CD4-positive, CD25-positive, alpha-beta regulatory T cell (primary cell): ENCODE measurements around the gene HK3. TPM values are rescaled to one million over a fixed set of nuclear protein-coding genes. Genes with fewer than 3 reads are reported as not detected.
A peak's percentile ranks its signal among the peaks of the same experiment; 100 is the strongest.

Experiments used
- ATAC-seq, 2 donors: fragments of 150-1000 bp; cut with Tn5 transposase; one replicate each; pipeline ENCODE4 v1.10.0; 2021; ENCODE audit warnings: low read depth in 2 of 2, moderate number of reproducible peaks in 2 of 2, moderate library complexity in 1 of 2
- DNase-seq, 3 donors: peaks; one replicate each; pipeline versions ENCODE4 v3.0.0 to v3.0.0-alpha.2; 2012 to 2022; ENCODE audit warnings: mixed read lengths in 1 of 3
- H3K27ac ChIP-seq: one replicate; pipeline ENCODE4 v1.7.0; 2013; ENCODE audit warnings: mild to moderate bottlenecking, low read length; ENCODE audit not compliant: insufficient read depth, poor library complexity, severe bottlenecking
- H3K27me3 ChIP-seq: one replicate; pipeline ENCODE4 v1.7.0; 2013; ENCODE audit warnings: low read length; ENCODE audit not compliant: control insufficient read depth, insufficient read depth
- H3K36me3 ChIP-seq: one replicate; pipeline ENCODE4 v1.7.0; 2013; ENCODE audit warnings: mild to moderate bottlenecking, low read length, moderate library complexity; ENCODE audit not compliant: control insufficient read depth, insufficient read depth
- H3K4me1 ChIP-seq: 2 replicates; pipeline ENCODE4 v1.7.0; 2013; ENCODE audit warnings: mild to moderate bottlenecking, low read length; ENCODE audit not compliant: insufficient read depth, control insufficient read depth, poor library complexity, severe bottlenecking
- H3K4me3 ChIP-seq: one replicate; pipeline ENCODE4 v1.7.0; 2013; ENCODE audit warnings: low read depth, mild to moderate bottlenecking, low read length, moderate library complexity
- H3K9me3 ChIP-seq, 2 experiments: 1 replicate in 1 of 2; 2 replicates in 1 of 2; pipeline ENCODE4 v1.7.0; 2013; ENCODE audit warnings: low read length in 2 of 2, mild to moderate bottlenecking in 1 of 2, moderate library complexity in 1 of 2; ENCODE audit not compliant: control insufficient read depth in 2 of 2
- H3K27ac Mint-ChIP-seq, 3 donors: one replicate each; pipeline ENCODE4 v1.8.0; 2020 to 2022; ENCODE audit warnings: mild to moderate bottlenecking in 3 of 3, mixed read lengths in 3 of 3, moderate library complexity in 2 of 3
- H3K27me3 Mint-ChIP-seq: one replicate; pipeline ENCODE4 v1.8.0; 2022; ENCODE audit warnings: mild to moderate bottlenecking, mixed read lengths
- H3K36me3 Mint-ChIP-seq: one replicate; pipeline ENCODE4 v1.8.0; 2020; ENCODE audit warnings: mixed read lengths
- H3K4me1 Mint-ChIP-seq, 4 donors: one replicate each; pipeline ENCODE4 v1.8.0; 2020 to 2022; ENCODE audit warnings: mixed read lengths in 4 of 4, mild to moderate bottlenecking in 1 of 4
- H3K4me3 Mint-ChIP-seq, 4 donors: one replicate each; pipeline ENCODE4 v1.8.0; 2020 to 2022; ENCODE audit warnings: mild to moderate bottlenecking in 4 of 4, mixed read lengths in 4 of 4, moderate library complexity in 3 of 4
- H3K9me3 Mint-ChIP-seq, 7 donors: one replicate each; pipeline ENCODE4 v1.8.0; 2020 to 2022; ENCODE audit warnings: mixed read lengths in 7 of 7, mild to moderate bottlenecking in 3 of 7, moderate library complexity in 2 of 7
- polyA plus RNA-seq, 4 donors: library from polyadenylated mRNA; unstranded; fragments of 300-500 nt; fragmentation: Illumina TruSeq; gene quantifications; one replicate each; pipeline ENCODE4 v1.2.3, GENCODE V29; 2021
- total RNA-seq: library from RNA; stranded (reverse); gene quantifications from one replicate; pipeline ENCODE4 v1.2.3, GENCODE V29; 2022

HK3 gene
- total and polyA plus RNA-seq, 5 donors from 2014 or later: 0.09 to 0.33 (median 0.23) TPM; not detected in 1

DNA sequence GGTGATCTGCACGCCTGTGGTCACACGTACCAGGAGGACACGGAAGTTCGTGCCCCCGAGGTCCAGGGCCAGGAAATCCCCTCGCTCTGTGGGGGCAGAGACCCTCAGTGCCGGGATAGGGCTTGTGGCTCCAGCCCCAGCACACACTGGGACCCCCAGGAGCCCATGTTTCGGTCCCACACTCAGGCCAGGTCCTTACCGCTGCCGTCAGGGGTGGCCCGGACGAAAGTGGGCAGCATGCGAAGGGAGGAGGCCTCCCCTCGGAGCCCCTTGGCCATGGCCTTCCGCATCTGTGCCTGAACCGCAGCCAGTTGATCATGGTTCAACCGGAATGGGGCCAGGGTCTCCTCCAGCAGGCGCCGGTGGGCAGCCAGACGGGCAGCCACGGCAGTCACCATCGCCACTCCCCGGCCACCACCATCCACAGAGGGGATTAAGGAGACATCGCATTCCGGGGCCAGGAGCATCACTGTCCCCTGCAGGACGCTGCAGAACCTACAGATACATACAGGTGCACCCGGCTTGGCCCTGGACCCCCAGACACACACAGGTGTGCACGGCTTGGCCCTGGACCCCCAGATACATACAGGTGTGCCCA is 11.8 kb downstream of the HK3 start:
- Histone ChIP-seq H3K4me1 (no peaks in the 10 kb centered on the region), H3K27ac (no peak overlapping the region), H3K27me3 (no peaks in the 10 kb centered on the region), H3K36me3 (no peaks in the 10 kb centered on the region), H3K4me3 (no peak overlapping the region), H3K9me3 (no peaks in the 10 kb centered on the region)
- H3K27me3 Mint-ChIP-seq: peaks cover 13% of the 10 kb centered on the region
- H3K36me3 Mint-ChIP-seq: no peaks in the 10 kb centered on the region
- no peak for DNase-seq
- peaks cover 0 to 2% (median 0%) of the 10 kb centered on the region in 4 donors for H3K4me1 Mint-ChIP-seq
- H3K4me3 Mint-ChIP-seq: no peak overlapping the region
- peaks cover 0 to 1% (median 0%) of the 10 kb centered on the region in 7 donors for H3K9me3 Mint-ChIP-seq
- no peak for ATAC-seq
- no peak overlapping the region for H3K27ac Mint-ChIP-seq

DNA sequence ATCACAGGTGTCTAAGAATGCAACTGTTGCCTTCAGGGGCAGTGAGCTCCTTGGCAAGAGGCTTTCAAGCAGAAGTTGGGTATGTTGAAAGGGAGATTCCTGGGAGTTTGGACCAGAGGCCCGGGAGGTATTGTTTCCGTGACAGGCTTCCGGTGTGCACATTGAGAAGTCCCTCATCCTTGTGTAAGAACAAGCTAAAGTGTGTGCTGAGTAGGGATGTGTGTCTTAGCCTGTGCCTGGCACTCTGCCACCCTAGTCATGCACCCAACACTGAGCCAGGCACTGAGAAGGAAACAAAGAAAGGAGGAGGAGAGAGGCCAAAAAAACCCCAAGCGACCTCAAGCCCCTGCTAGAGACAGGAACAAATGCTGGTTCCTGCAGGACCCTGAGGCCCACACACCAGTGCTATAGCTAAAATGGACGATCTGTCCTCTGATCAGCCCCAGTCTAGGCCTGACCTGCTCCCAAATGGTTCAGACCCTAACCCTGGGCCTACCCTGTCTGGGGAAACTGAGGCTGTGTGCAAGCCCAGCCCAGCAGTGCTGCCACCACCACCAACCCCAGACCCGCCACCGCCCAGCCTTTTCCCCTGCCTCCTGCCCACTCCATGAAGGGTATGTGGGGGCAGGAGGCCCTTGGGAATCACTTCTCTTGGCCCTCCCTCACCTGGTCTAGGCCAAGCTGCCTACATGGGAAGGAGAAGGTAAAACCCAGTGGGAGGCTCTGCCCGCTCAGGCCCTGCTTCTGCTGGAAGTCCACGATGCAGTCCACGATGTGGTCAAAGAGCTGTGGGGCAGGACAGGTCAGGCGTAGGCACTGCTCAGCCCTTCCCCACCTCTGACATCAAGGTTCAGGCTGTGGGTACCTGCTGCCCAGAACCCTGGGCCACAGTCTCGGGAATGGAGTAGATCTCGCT is 12.6 kb downstream of the HK3 start:
- no peaks in the 10 kb centered on the region for H3K27me3 ChIP-seq

DNA sequence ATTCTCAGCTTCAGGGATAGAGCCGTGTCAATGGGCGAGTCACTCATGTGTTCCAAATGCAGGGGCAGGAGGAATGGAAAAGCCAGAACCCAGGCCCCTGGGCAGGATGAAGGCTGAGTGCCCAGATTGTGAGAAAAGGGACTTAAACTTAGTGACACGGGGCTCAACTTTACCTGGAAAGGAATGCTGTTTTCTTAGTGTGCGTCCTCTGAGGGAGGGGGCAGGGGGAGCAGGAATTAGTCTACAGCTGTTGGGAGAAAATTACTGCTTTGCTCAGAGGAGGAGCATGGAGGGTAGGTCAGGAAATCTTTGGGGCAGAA is 14.6 kb downstream of the HK3 start:
- Histone ChIP-seq H3K27me3 (no peaks in the 10 kb centered on the region), H3K4me1 (no peaks in the 10 kb centered on the region), H3K36me3 (no peaks in the 10 kb centered on the region), H3K9me3 (no peaks in the 10 kb centered on the region), H3K27ac (no peak overlapping the region), H3K4me3 (no peak overlapping the region)
- Mint-ChIP-seq H3K27ac (no peak overlapping the region), H3K36me3 (no peaks in the 10 kb centered on the region), H3K4me1 (peaks cover 0 to 2% (median 0%) of the 10 kb centered on the region in 4 donors), H3K27me3 (peaks cover 5% of the 10 kb centered on the region), H3K9me3 (no peaks in the 10 kb centered on the region), H3K4me3 (no peak overlapping the region)
- ATAC-seq (no peak), DNase-seq (no peak)

More for the DNA sequence above, 12.6 kb downstream of the HK3 start:
- Histone ChIP-seq H3K27ac (no peak overlapping the region), H3K9me3 (no peaks in the 10 kb centered on the region), H3K36me3 (no peaks in the 10 kb centered on the region), H3K4me3 (no peak overlapping the region), H3K4me1 (no peaks in the 10 kb centered on the region)
- Mint-ChIP-seq H3K27me3 (peaks cover 10% of the 10 kb centered on the region), H3K9me3 (peaks cover 0 to 1% (median 0%) of the 10 kb centered on the region in 7 donors), H3K27ac (no peak overlapping the region), H3K36me3 (no peaks in the 10 kb centered on the region), H3K4me1 (peaks cover 0 to 2% (median 0%) of the 10 kb centered on the region in 4 donors), H3K4me3 (no peak overlapping the region)
- ATAC-seq: no peak
- no peak for DNase-seq

DNA sequence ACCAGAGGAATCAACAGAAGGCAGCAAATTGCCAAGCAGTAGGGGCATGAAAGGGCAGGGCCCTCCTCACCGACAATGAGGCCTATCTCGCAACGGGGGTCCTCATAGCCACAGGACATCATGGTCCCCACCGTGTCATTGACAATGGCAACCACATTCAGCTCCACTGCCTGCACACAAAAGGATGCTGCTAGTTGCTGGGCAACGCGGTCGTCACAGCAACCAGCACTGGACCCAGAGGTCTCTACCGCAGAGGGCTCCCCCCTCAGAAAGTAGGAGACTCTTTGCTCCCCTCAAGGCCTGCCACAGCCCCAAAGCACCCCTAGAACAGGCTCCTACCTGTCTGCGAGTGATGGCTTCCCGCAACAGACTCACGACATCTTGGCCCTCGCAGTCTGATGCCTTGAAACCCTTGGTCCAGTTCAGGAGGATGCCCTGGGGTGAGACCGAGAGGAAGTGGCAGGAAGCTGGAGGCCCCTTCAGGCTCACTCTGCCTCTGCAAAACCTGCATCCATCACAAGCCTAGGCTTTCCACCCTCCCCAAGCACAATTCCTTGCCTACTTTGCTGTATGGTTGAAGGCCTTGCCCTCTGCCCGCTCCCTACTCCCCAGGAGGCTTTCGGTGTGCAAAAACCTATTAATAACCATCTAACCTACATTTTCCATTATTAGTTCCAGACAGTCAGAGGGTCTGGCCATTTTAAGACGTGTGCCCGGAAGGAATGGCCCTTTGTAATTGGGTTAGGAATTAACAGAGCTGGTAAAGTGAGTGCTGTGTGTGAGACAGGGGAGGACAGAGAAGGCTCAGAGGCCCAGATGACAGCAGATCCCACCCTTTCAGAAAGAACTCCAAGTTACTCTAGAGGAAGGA is 15.2 kb downstream of the HK3 start:
- H3K27ac ChIP-seq: no peak overlapping the region
- H3K4me3 ChIP-seq: no peak overlapping the region
- H3K4me3 Mint-ChIP-seq: no peak overlapping the region
- no peaks in the 10 kb centered on the region for H3K9me3 ChIP-seq
- ATAC-seq: no peak
- peaks cover 5% of the 10 kb centered on the region for H3K27me3 Mint-ChIP-seq
- no peaks in the 10 kb centered on the region for H3K36me3 Mint-ChIP-seq
- H3K27ac Mint-ChIP-seq: no peak overlapping the region
- no peak for DNase-seq
- H3K9me3 Mint-ChIP-seq: no peaks in the 10 kb centered on the region
- no peaks in the 10 kb centered on the region for H3K27me3 ChIP-seq
- H3K4me1 Mint-ChIP-seq: peaks cover 0 to 2% (median 0%) of the 10 kb centered on the region in 4 donors
- no peaks in the 10 kb centered on the region for H3K36me3 ChIP-seq
- H3K4me1 ChIP-seq: no peaks in the 10 kb centered on the region

DNA sequence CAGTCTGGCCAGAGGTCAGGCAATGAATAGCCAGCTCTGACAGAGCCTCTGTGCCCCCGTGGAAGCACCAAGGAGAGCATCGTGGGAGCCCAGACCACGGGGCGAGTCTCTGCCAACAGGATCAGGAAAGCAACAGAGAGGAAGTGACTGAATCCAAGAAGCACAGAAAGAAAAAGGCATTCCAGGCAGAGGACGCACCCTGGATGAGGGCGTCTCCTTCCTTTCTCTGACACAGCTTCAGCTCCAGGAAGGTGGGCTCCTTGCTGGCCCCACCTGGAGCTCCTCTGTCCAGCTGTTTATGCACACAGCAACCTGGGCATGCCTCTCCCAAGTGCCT is 16.6 kb downstream of the HK3 start:
- H3K4me3 Mint-ChIP-seq: no peak overlapping the region
- H3K4me1 Mint-ChIP-seq: peaks cover 0 to 2% (median 0%) of the 10 kb centered on the region in 4 donors
- no peak for DNase-seq
- ATAC-seq: no peak
- no peaks in the 10 kb centered on the region for H3K36me3 Mint-ChIP-seq
- H3K27ac Mint-ChIP-seq: peak overlapping the region in 1 of 3 donors; percentile 9
- H3K27me3 Mint-ChIP-seq: peaks cover 5% of the 10 kb centered on the region
- Histone ChIP-seq H3K4me3 (no peak overlapping the region), H3K27me3 (no peaks in the 10 kb centered on the region), H3K9me3 (no peaks in the 10 kb centered on the region), H3K4me1 (no peaks in the 10 kb centered on the region), H3K27ac (no peak overlapping the region), H3K36me3 (no peaks in the 10 kb centered on the region)
- no peaks in the 10 kb centered on the region for H3K9me3 Mint-ChIP-seq

DNA sequence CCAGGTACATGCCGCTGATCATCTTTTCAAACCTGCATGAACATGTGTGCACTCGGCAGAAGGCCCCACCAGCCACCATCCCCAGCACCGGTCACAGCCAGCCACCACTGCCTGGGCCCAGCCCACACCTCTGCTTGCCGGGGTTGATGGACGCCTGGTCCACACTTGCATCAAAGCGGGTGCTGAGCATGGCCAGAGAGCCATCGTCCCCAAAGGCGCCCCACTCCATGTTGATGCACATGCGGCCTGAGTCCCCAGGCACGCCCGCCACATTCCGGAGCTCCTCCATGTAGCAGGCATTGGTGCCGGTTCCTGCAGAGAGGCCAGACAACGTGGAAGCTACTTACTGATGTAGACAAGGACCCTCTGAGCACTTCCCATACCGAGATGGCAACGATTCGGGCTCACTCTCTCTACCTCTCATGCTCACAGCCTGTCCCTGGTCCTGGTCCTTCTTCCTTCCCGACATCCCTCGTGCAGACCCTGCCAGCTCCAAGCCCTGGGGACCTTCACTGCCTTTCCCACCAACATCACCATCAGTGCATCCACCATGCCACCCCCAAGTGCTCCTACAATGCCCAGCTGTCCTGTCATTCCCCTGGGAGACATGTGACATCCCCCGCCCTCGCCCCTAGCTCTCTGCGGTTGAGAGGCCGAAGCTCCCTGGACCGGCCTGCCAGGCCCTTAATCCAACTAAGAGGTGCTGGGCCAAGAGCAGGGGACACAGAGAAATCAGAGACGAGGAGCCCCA is 17.2 kb downstream of the HK3 start:
- Mint-ChIP-seq H3K27me3 (peaks cover 5% of the 10 kb centered on the region), H3K4me3 (no peak overlapping the region), H3K4me1 (peaks cover 0 to 2% (median 0%) of the 10 kb centered on the region in 4 donors), H3K36me3 (no peaks in the 10 kb centered on the region), H3K9me3 (no peaks in the 10 kb centered on the region), H3K27ac (no peak overlapping the region)
- no peaks in the 10 kb centered on the region for H3K36me3 ChIP-seq
- no peaks in the 10 kb centered on the region for H3K9me3 ChIP-seq
- ATAC-seq: no peak
- H3K27ac ChIP-seq: no peak overlapping the region
- H3K4me1 ChIP-seq: no peaks in the 10 kb centered on the region
- DNase-seq: no peak
- H3K4me3 ChIP-seq: no peak overlapping the region
- no peaks in the 10 kb centered on the region for H3K27me3 ChIP-seq

DNA sequence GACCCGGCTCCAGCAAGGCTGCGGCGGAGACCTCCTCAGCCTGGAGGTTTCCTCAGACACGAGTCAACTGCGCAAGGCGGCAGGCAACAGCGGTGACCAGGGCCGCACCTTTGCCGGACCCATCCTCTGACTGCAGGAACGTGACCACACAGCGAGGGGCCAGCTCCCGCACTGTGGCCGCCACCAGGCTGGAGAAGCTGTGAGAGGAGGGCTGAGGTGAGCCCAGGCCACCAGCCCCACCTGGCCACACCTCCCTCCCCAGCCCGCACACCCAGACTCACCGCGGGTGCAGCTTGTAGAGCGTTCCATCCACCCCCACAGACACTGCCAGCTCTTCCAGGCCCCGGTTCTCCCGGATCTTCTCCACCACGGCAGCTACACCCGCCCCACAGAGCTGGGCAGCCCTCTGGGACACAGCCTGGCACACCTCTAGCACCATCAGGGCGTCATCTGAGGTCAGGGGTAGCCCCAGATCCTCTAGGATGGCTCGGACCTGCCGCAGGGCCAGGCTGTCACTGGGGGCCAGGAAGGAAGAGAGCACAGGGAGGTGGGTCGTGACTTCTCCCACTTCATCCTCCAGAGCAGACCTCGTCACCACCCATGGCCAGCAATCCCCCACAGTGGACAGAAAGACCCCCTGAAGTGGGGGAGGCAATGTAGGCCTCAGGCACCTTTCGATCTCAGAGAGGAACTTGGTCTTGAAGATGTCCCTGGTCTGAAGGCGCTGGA is 18.0 kb downstream of the HK3 start:
- Histone ChIP-seq H3K4me3 (no peak overlapping the region), H3K9me3 (no peaks in the 10 kb centered on the region), H3K36me3 (no peaks in the 10 kb centered on the region), H3K27me3 (no peaks in the 10 kb centered on the region), H3K27ac (no peak overlapping the region), H3K4me1 (no peaks in the 10 kb centered on the region)
- H3K36me3 Mint-ChIP-seq: no peaks in the 10 kb centered on the region
- no peak overlapping the region for H3K4me3 Mint-ChIP-seq
- no peak overlapping the region for H3K27ac Mint-ChIP-seq
- DNase-seq (no peak), ATAC-seq (no peak)
- H3K4me1 Mint-ChIP-seq: peaks cover 0 to 3% (median 1%) of the 10 kb centered on the region in 4 donors
- H3K9me3 Mint-ChIP-seq: no peaks in the 10 kb centered on the region
- H3K27me3 Mint-ChIP-seq: peaks cover 5% of the 10 kb centered on the region
